ENCODE data around the gene HNRNPCL4.
"Not testable (repeated sequence)": the region's sequence is repeated elsewhere in the genome, so short reads cannot be mapped to it uniquely, and the experiment has no call there.

Gene HNRNPCL4

DNA sequence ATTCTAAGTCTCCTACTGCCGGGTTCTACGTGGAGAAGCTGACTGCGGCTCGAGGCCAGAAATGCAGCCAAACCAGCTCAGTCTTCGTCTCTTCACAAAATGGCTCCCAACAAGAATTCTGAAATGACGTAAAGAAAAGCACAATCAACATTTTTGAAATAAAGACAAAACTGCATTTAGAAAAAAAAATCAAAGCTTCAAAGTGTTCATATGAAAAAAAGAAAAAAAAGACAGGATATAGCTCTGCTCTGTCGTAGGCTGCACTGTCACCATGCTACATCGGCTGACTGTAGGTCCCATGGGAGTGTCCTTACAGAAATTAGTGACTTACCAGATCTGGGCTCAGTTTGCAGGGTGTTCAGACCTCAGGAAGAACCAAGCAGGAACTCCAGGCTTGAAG lies at the start of gene HNRNPCL4:
Gene HNRNPCL4, minus strand, starts transcription at position 101 of the 400 bp plus-strand sequence. CDS start 164 bp downstream, outside the sequence.
- not testable (repeated sequence) for DNase-seq

- not testable (repeated sequence) for DNase-seq
Observed at GRCh38 chr1:13208712-13209111, 43.3 kb upstream of the HNRNPCL4 start.

- DNase-seq: not testable (repeated sequence)
Observed at GRCh38 chr1:13201309-13201708, 35.9 kb upstream of the HNRNPCL4 start, which contains the start of gene PRAMEF13. TSS of gene PRAMEF13 (minus strand) at chr1:13201409. CDS start at chr1:13199589, 1,820 bp downstream.

DNA sequence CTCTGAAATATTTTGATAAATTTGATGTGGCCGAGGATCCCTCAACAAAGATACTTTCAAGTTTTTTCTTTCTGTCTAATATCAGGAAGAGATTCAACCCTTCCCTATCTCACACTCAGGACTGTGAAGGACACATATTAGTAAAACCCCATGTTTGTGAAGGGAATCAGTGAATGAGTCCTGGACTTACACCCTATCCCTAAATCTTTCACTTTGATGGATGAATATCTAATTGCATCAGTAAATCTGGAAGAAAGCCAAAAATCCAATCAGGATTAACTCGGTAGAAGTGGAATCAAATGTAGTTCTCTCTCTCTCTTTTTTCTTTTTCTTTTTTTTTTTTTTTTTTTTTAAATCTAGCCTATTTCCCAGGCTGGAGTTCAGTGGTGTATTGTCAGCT lies 6.1 kb upstream of the HNRNPCL4 start, which contains the start of gene PRAMEF9:
Gene PRAMEF9, plus strand, starts transcription at position 301 of the 400 bp plus-strand sequence. CDS start 3,433 bp downstream, outside the sequence.
- not testable (repeated sequence) for DNase-seq

DNA sequence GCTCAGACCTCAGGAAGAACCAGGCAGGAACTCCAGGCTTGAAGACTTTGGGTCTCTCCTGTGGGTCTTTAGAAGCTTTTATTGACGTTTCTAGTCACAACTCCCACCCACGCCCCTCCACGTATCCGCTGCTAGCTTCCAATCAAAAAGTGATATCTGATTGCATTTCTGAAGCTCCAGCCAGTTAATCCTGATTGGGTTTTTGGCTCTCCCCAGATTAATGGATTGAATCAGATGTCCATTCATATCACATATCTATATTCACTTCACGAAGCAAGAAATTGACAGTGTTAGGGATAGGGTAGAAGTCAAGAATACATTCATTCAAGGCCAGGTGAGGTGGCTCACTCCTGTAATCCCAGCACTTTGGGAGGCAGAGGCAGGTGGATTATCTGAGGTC lies 9.5 kb downstream of the HNRNPCL4 start, which contains the start of gene PRAMEF26:
Gene PRAMEF26, minus strand, starts transcription at position 101 of the 400 bp plus-strand sequence. CDS start 2,914 bp downstream, outside the sequence.
- DNase-seq: not testable (repeated sequence)

- DNase-seq: not testable (repeated sequence)
Observed at GRCh38 chr1:13116754-13117153, 48.7 kb downstream of the HNRNPCL4 start, which contains the start of gene HNRNPCL2. TSS of gene HNRNPCL2 (minus strand) at chr1:13116854. CDS start at chr1:13116400, 454 bp downstream.
